ENCODE results near the gene FAM9B. TPM values are rescaled to one million over a fixed set of nuclear protein-coding genes. Genes with fewer than 3 reads are reported as not detected.

Gene FAM9B
- under 1 TPM in 1 of 2 donors, not detected in 1; 0.11 TPM for total RNA-seq

GRCh38 chrX:9033989-9034388 lies at the start of gene FAM9B:
FAM9B (minus strand) TSS chrX:9034127; CDS start chrX:9032986, 1,141 bp downstream.
- Mint-ChIP-seq H3K27me3 (no peaks in the 10 kb centered on the region), H3K9me3 (no peaks in the 10 kb centered on the region), H3K4me1 (no peaks in the 10 kb centered on the region), H3K4me3 (no peak within 1 kb of the TSS), H3K36me3 (ENCODE audit: low read depth) (no peaks in the 10 kb centered on the region), H3K27ac (no peak within 1 kb of the TSS)
- no peak for ATAC-seq (replicated peaks)

- no peaks in the 10 kb centered on the region for H3K27me3 Mint-ChIP-seq
- no peaks in the 10 kb centered on the region for H3K36me3 Mint-ChIP-seq (ENCODE audit: low read depth)
- H3K4me3 Mint-ChIP-seq: no peak overlapping the region
- no peaks in the 10 kb centered on the region for H3K4me1 Mint-ChIP-seq
- no peak overlapping the region for H3K27ac Mint-ChIP-seq
- ATAC-seq (replicated peaks): no peak
- H3K9me3 Mint-ChIP-seq: no peaks in the 10 kb centered on the region
These were observed 47.3 kb upstream of the FAM9B start for GRCh38 chrX:9081271-9081670.

GRCh38 chrX:9074326-9074725 lies 40.4 kb upstream of the FAM9B start:
- H3K9me3 Mint-ChIP-seq: no peaks in the 10 kb centered on the region
- no peak overlapping the region for H3K4me3 Mint-ChIP-seq
- H3K4me1 Mint-ChIP-seq: no peaks in the 10 kb centered on the region
- H3K27ac Mint-ChIP-seq: no peak overlapping the region
- no peak for ATAC-seq (replicated peaks)
- H3K36me3 Mint-ChIP-seq (ENCODE audit: low read depth): no peaks in the 10 kb centered on the region
- no peaks in the 10 kb centered on the region for H3K27me3 Mint-ChIP-seq

GRCh38 chrX:9072281-9072680 lies 38.4 kb upstream of the FAM9B start:
- no peaks in the 10 kb centered on the region for H3K27me3 Mint-ChIP-seq
- H3K36me3 Mint-ChIP-seq (ENCODE audit: low read depth): no peaks in the 10 kb centered on the region
- H3K9me3 Mint-ChIP-seq: no peaks in the 10 kb centered on the region
- no peak for ATAC-seq (replicated peaks)
- no peak overlapping the region for H3K4me3 Mint-ChIP-seq
- H3K4me1 Mint-ChIP-seq: no peaks in the 10 kb centered on the region
- H3K27ac Mint-ChIP-seq: no peak overlapping the region

GRCh38 chrX:9071031-9071650 lies 37.2 kb upstream of the FAM9B start:
- H3K4me1 Mint-ChIP-seq: no peaks in the 10 kb centered on the region
- no peaks in the 10 kb centered on the region for H3K9me3 Mint-ChIP-seq

GRCh38 chrX:9069573-9069972 lies 35.6 kb upstream of the FAM9B start:
- ATAC-seq (replicated peaks): no peak

More at GRCh38 chrX:9071031-9071650, 37.2 kb upstream of the FAM9B start:
- no peaks in the 10 kb centered on the region for H3K27me3 Mint-ChIP-seq
- no peak for ATAC-seq (replicated peaks)
- no peak overlapping the region for H3K4me3 Mint-ChIP-seq
- no peaks in the 10 kb centered on the region for H3K36me3 Mint-ChIP-seq (ENCODE audit: low read depth)
- H3K27ac Mint-ChIP-seq: no peak overlapping the region

GRCh38 chrX:9064694-9065093 lies 30.8 kb upstream of the FAM9B start:
- Mint-ChIP-seq H3K4me1 (no peaks in the 10 kb centered on the region), H3K27me3 (peaks cover 3% of the 10 kb centered on the region), H3K27ac (no peak overlapping the region), H3K4me3 (no peak overlapping the region), H3K9me3 (peaks cover 4% of the 10 kb centered on the region), H3K36me3 (ENCODE audit: low read depth) (no peaks in the 10 kb centered on the region)
- peak; percentile 60 for ATAC-seq (replicated peaks)

More at GRCh38 chrX:9069573-9069972, 35.6 kb upstream of the FAM9B start:
- Mint-ChIP-seq H3K27me3 (peaks cover 3% of the 10 kb centered on the region), H3K4me1 (no peaks in the 10 kb centered on the region), H3K4me3 (no peak overlapping the region), H3K27ac (no peak overlapping the region), H3K9me3 (peaks cover 4% of the 10 kb centered on the region), H3K36me3 (ENCODE audit: low read depth) (no peaks in the 10 kb centered on the region)

- ATAC-seq (replicated peaks): no peak
These were observed 28.7 kb upstream of the FAM9B start for GRCh38 chrX:9062641-9063040.

GRCh38 chrX:9055354-9055753 lies 21.4 kb upstream of the FAM9B start:
- Mint-ChIP-seq H3K4me3 (no peak overlapping the region), H3K27me3 (no peaks in the 10 kb centered on the region), H3K36me3 (ENCODE audit: low read depth) (no peaks in the 10 kb centered on the region), H3K4me1 (no peaks in the 10 kb centered on the region), H3K9me3 (no peaks in the 10 kb centered on the region), H3K27ac (no peak overlapping the region)
- peak; percentile 34 for ATAC-seq (replicated peaks)

More at GRCh38 chrX:9062641-9063040, 28.7 kb upstream of the FAM9B start:
- peaks cover 4% of the 10 kb centered on the region for H3K9me3 Mint-ChIP-seq
- peaks cover 3% of the 10 kb centered on the region for H3K27me3 Mint-ChIP-seq
- H3K4me3 Mint-ChIP-seq: no peak overlapping the region
- no peaks in the 10 kb centered on the region for H3K36me3 Mint-ChIP-seq (ENCODE audit: low read depth)
- no peaks in the 10 kb centered on the region for H3K4me1 Mint-ChIP-seq
- no peak overlapping the region for H3K27ac Mint-ChIP-seq

- H3K4me3 Mint-ChIP-seq: no peak overlapping the region
- H3K27ac Mint-ChIP-seq: no peak overlapping the region
- no peaks in the 10 kb centered on the region for H3K27me3 Mint-ChIP-seq
- no peaks in the 10 kb centered on the region for H3K36me3 Mint-ChIP-seq (ENCODE audit: low read depth)
- ATAC-seq (replicated peaks): no peak
- no peaks in the 10 kb centered on the region for H3K4me1 Mint-ChIP-seq
- no peaks in the 10 kb centered on the region for H3K9me3 Mint-ChIP-seq
These were observed 18.2 kb upstream of the FAM9B start for GRCh38 chrX:9052081-9052480.

GRCh38 chrX:9050331-9050730 lies 16.4 kb upstream of the FAM9B start:
- no peaks in the 10 kb centered on the region for H3K27me3 Mint-ChIP-seq
- no peaks in the 10 kb centered on the region for H3K36me3 Mint-ChIP-seq (ENCODE audit: low read depth)
- H3K27ac Mint-ChIP-seq: no peak overlapping the region
- no peak overlapping the region for H3K4me3 Mint-ChIP-seq
- no peaks in the 10 kb centered on the region for H3K4me1 Mint-ChIP-seq
- no peak for ATAC-seq (replicated peaks)
- no peaks in the 10 kb centered on the region for H3K9me3 Mint-ChIP-seq

GRCh38 chrX:9048801-9049200 lies 14.9 kb upstream of the FAM9B start:
- Mint-ChIP-seq H3K36me3 (ENCODE audit: low read depth) (no peaks in the 10 kb centered on the region), H3K9me3 (no peaks in the 10 kb centered on the region), H3K4me3 (no peak overlapping the region), H3K4me1 (no peaks in the 10 kb centered on the region), H3K27ac (no peak overlapping the region), H3K27me3 (no peaks in the 10 kb centered on the region)
- no peak for ATAC-seq (replicated peaks)

- no peaks in the 10 kb centered on the region for H3K27me3 Mint-ChIP-seq
- no peaks in the 10 kb centered on the region for H3K36me3 Mint-ChIP-seq (ENCODE audit: low read depth)
- H3K9me3 Mint-ChIP-seq: no peaks in the 10 kb centered on the region
- ATAC-seq (replicated peaks): no peak
- H3K4me1 Mint-ChIP-seq: no peaks in the 10 kb centered on the region
- H3K4me3 Mint-ChIP-seq: no peak overlapping the region
- no peak overlapping the region for H3K27ac Mint-ChIP-seq
These were observed 4.3 kb upstream of the FAM9B start for GRCh38 chrX:9038244-9038643.

- H3K27ac Mint-ChIP-seq: no peak overlapping the region
- no peaks in the 10 kb centered on the region for H3K9me3 Mint-ChIP-seq
- no peaks in the 10 kb centered on the region for H3K27me3 Mint-ChIP-seq
- no peak overlapping the region for H3K4me3 Mint-ChIP-seq
- H3K4me1 Mint-ChIP-seq: no peaks in the 10 kb centered on the region
- H3K36me3 Mint-ChIP-seq (ENCODE audit: low read depth): no peaks in the 10 kb centered on the region
- no peak for ATAC-seq (replicated peaks)
These were observed 3.4 kb upstream of the FAM9B start for GRCh38 chrX:9037296-9037695.

GRCh38 chrX:9033586-9033985 lies 341 bp downstream of the FAM9B start:
- Mint-ChIP-seq H3K27ac (no peak overlapping the region), H3K36me3 (ENCODE audit: low read depth) (no peaks in the 10 kb centered on the region), H3K27me3 (no peaks in the 10 kb centered on the region), H3K4me1 (no peaks in the 10 kb centered on the region), H3K4me3 (no peak overlapping the region), H3K9me3 (no peaks in the 10 kb centered on the region)
- ATAC-seq (replicated peaks): no peak

- H3K4me3 Mint-ChIP-seq: no peak overlapping the region
- no peak for ATAC-seq (replicated peaks)
- no peaks in the 10 kb centered on the region for H3K9me3 Mint-ChIP-seq
- H3K36me3 Mint-ChIP-seq (ENCODE audit: low read depth): no peaks in the 10 kb centered on the region
- H3K27ac Mint-ChIP-seq: no peak overlapping the region
- no peaks in the 10 kb centered on the region for H3K4me1 Mint-ChIP-seq
- H3K27me3 Mint-ChIP-seq: no peaks in the 10 kb centered on the region
These were observed 748 bp downstream of the FAM9B start for GRCh38 chrX:9033179-9033578.

All from activated T-helper 17 cell treated with anti-CD3 and anti-CD28 coated beads, Interleukin-2, amount 50 U/mL, for 72 hours (primary cell).